GM23248 (cell line): Measurements from ENCODE around the gene NEURL2. TPM values are rescaled to one million over a fixed set of nuclear protein-coding genes. Genes with fewer than 3 reads are reported as not detected.
A peak's percentile ranks its signal among the peaks of the same experiment; 100 is the strongest.

Source experiments
- DNase-seq: peaks from one replicate; pipeline ENCODE4 v3.0.0-alpha.2; 2015
- H2AFZ ChIP-seq: fragments of 200-600 bp; sonication (generic); 2 replicates; pipeline ENCODE4 v1.6.1; 2016; ENCODE audit warnings: antibody characterized with exemption
- H3F3A ChIP-seq: fragments of 200-600 bp; sonication (generic); 2 replicates; pipeline ENCODE4 v1.6.1; 2016; ENCODE audit warnings: mild to moderate bottlenecking, antibody characterized with exemption, mixed run types; ENCODE audit not compliant: insufficient read depth
- H3K27ac ChIP-seq: fragments of 200-600 bp; sonication (generic); 2 replicates; pipeline ENCODE4 v1.5.1; 2016; ENCODE audit warnings: mild to moderate bottlenecking
- H3K27me3 ChIP-seq: fragments of 200-600 bp; sonication (generic); replicated peaks from 2 replicates; pipeline ENCODE4 v1.6.1; 2016; ENCODE audit warnings: mild to moderate bottlenecking; ENCODE audit not compliant: insufficient read depth
- H3K36me3 ChIP-seq: fragments of 200-600 bp; sonication (generic); 2 replicates; pipeline ENCODE4 v1.6.1; 2016; ENCODE audit warnings: low read depth, mild to moderate bottlenecking
- H3K4me1 ChIP-seq: fragments of 200-600 bp; sonication (generic); 2 replicates; pipeline ENCODE4 v1.6.1; 2016; ENCODE audit warnings: mild to moderate bottlenecking; ENCODE audit not compliant: insufficient read depth
- H3K4me2 ChIP-seq: fragments of 200-600 bp; sonication (generic); one replicate; pipeline ENCODE4 v1.6.1; 2016; ENCODE audit warnings: mild to moderate bottlenecking; ENCODE audit not compliant: unreplicated experiment
- H3K4me3 ChIP-seq: fragments of 200-600 bp; sonication (generic); 2 replicates; pipeline ENCODE4 v1.5.1; 2016; ENCODE audit warnings: mild to moderate bottlenecking
- H3K79me2 ChIP-seq: fragments of 200-600 bp; sonication (generic); 2 replicates; pipeline ENCODE4 v1.6.1; 2016; ENCODE audit warnings: mild to moderate bottlenecking; ENCODE audit not compliant: insufficient read depth
- H3K9ac ChIP-seq: fragments of 200-600 bp; sonication (generic); 2 replicates; pipeline ENCODE4 v1.6.1; 2016; ENCODE audit warnings: mild to moderate bottlenecking
- H3K9me2 ChIP-seq: fragments of 200-600 bp; sonication (generic); 2 replicates; pipeline ENCODE4 v1.6.1; 2016; ENCODE audit warnings: mixed run types, mild to moderate bottlenecking, moderate library complexity; ENCODE audit not compliant: insufficient read depth
- H3K9me3 ChIP-seq: fragments of 200-600 bp; sonication (generic); one replicate; pipeline ENCODE4 v1.6.1; 2017; ENCODE audit warnings: low read depth
- H4K20me1 ChIP-seq: fragments of 200-600 bp; sonication (generic); 2 replicates; pipeline ENCODE4 v1.6.0; 2016; ENCODE audit not compliant: insufficient read depth
- EZH2 ChIP-seq: fragments of 200-600 bp; sonication (generic); IDR thresholded peaks from 2 replicates; pipeline ENCODE4 v1.6.1; 2018; ENCODE audit warnings: antibody characterized with exemption, mild to moderate bottlenecking; ENCODE audit not compliant: insufficient read depth, poor library complexity, severe bottlenecking
- EZH2phosphoT487 ChIP-seq: fragments of 200-600 bp; sonication (generic); IDR thresholded peaks from 2 replicates; pipeline ENCODE4 v1.6.1; 2018; ENCODE audit warnings: antibody characterized with exemption, moderate library complexity, mild to moderate bottlenecking, low read depth; ENCODE audit not compliant: insufficient read depth
- WGBS, 2 experiments: methylation state at CpG; one replicate each; pipeline ENCODE4 v1.1.6; 2015 to 2017; ENCODE audit warnings: low lambda C conversion rate in 2 of 2, low coverage in 1 of 2; ENCODE audit errors: missing lambda C conversion rate in 2 of 2; 5-methylcytosine and 5-hydroxymethylcytosine counted together
- in situ Hi-C: fragments of 300-500 bp; cut with MboI; formaldehyde crosslinking; loops from 2 replicates; pipeline ENCODE4 v1.15.0; 2020
- polyA plus RNA-seq: library from polyadenylated mRNA; unstranded; fragments of >200 nt; fragmentation: Nextera tagmentation; extraction: Ambion mirVana; gene quantifications from 2 replicates; pipeline ENCODE4 v1.2.1, GENCODE V29; 2016
- total RNA-seq: library from RNA; depleted of rRNA; stranded (reverse); fragments of >200 nt; shearing (Covaris generic); gene quantifications from 2 replicates; pipeline ENCODE4 v1.2.3, GENCODE V29; 2014; rRNA removed

NEURL2 gene, protein sequence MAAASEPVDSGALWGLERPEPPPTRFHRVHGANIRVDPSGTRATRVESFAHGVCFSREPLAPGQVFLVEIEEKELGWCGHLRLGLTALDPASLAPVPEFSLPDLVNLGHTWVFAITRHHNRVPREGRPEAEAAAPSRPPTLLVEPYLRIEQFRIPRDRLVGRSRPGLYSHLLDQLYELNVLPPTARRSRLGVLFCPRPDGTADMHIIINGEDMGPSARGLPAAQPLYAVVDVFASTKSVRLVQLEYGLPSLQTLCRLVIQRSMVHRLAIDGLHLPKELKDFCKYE
- total RNA-seq = 4.3 and 8.3 TPM in 2 replicates
- 1.4 and 2.1 TPM in 2 replicates for polyA plus RNA-seq

DNA sequence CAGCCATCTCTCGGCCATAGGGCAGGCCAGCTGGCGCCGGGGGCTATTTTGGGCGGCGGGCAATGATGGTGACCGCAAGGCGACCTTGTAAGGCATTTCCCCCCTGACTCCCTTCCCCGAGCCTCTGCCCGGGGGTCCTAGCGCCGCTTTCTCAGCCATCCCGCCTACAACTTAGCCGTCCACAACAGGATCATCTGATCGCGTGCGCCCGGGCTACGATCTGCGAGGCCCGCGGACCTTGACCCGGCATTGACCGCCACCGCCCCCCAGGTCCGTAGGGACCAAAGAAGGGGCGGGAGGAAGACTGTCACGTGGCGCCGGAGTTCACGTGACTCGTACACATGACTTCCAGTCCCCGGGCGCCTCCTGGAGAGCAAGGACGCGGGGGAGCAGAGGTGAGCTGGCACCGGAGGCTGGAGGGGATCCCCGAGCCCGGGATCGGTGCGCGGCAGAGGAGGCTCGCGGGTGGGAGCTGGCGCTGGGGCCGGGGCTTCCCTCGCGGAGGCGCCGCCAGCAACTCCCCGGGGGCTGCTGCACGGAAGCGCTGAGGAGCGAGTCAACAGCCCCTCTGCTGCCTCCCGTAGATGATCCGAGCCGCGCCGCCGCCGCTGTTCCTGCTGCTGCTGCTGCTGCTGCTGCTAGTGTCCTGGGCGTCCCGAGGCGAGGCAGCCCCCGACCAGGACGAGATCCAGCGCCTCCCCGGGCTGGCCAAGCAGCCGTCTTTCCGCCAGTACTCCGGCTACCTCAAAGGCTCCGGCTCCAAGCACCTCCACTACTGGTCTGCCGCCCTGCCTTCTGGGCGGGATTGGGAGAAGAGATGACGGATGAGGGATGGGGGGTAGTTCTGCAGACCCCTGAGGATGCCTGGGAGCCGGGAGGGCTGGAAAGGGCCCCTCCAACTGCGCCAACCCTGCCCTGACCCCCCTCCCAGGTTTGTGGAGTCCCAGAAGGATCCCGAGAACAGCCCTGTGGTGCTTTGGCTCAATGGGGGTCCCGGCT is at the start of gene NEURL2, which contains the start of gene CTSA:
Gene NEURL2 (minus strand): TSS at position 224 of the 999 bp plus-strand sequence. CDS start 217 bp downstream, at position 7.
Gene CTSA (plus strand): TSS at position 351 of the 999 bp plus-strand sequence. CDS start 234 bp downstream, at position 585.
- Histone ChIP-seq H3K27me3 (no peaks in the 10 kb centered on the region), H2AFZ (peak within 1 kb of the TSS; percentile 81), H3K9me3 (no peaks in the 10 kb centered on the region), H3K4me1 (no peaks in the 10 kb centered on the region; the same call in 1 of the 2 replicates), H3K79me2 (peaks cover 23% of the 10 kb centered on the region; the same call in 1 of the 2 replicates), H4K20me1 (no peaks in the 10 kb centered on the region), H3K9ac (peak within 1 kb of the TSS; percentile 85), H3K36me3 (peaks cover 10% of the 10 kb centered on the region; the same call in 1 of the 2 replicates), H3K4me3 (peak within 1 kb of the TSS; percentile 78), H3K27ac (peak within 1 kb of the TSS; percentile 52), H3K9me2 (no peaks in the 10 kb centered on the region), H3F3A (no peaks in the 10 kb centered on the region), H3K4me2 (peak within 1 kb of the TSS; percentile 75)
- in situ Hi-C loops = no loop called here
- TF ChIP-seq EZH2phosphoT487 (no peak), EZH2 (no peak)
- WGBS, 2 experiments = 0 to 1% methylated on average over 63 to 68 of the region's 78 CpGs
- peak; percentile 97 for DNase-seq

- Histone ChIP-seq H3K4me3 (no peak overlapping the region), H3K4me2 (no peak overlapping the region), H3K27me3 (no peaks in the 10 kb centered on the region), H3K9me3 (no peaks in the 10 kb centered on the region), H4K20me1 (no peaks in the 10 kb centered on the region), H3K36me3 (peaks cover 24% of the 10 kb centered on the region; the same call in 1 of the 2 replicates), H2AFZ (no peak overlapping the region), H3K79me2 (peaks cover 24% of the 10 kb centered on the region), H3K9ac (no peak overlapping the region), H3F3A (peaks cover 28% of the 10 kb centered on the region; the same call in 1 of the 2 replicates), H3K27ac (no peak overlapping the region), H3K9me2 (no peaks in the 10 kb centered on the region), H3K4me1 (peaks cover 12% of the 10 kb centered on the region; the same call in 1 of the 2 replicates)
- no peak for TF ChIP-seq EZH2phosphoT487
- TF ChIP-seq EZH2 = no peak
- WGBS, 2 experiments = 90 to 95% methylated on average over 13 of the region's 13 CpGs
- in situ Hi-C loops = no loop called here
- DNase-seq = no peak
Observed at GRCh38 chr20:45940469-45940868, 49.5 kb upstream of the NEURL2 start.

GRCh38 chr20:45940053-45940452 is 49.0 kb upstream of the NEURL2 start:
- WGBS, 2 experiments = 80 to 91% methylated on average over 3 of the region's 3 CpGs
- DNase-seq = no peak

More at GRCh38 chr20:45940053-45940452, 49.0 kb upstream of the NEURL2 start:
- Histone ChIP-seq H4K20me1 (no peaks in the 10 kb centered on the region), H3K36me3 (peaks cover 20% of the 10 kb centered on the region; the same call in 1 of the 2 replicates), H3K27me3 (no peaks in the 10 kb centered on the region), H3K27ac (no peak overlapping the region), H3K79me2 (peaks cover 24% of the 10 kb centered on the region), H3K9me3 (no peaks in the 10 kb centered on the region), H2AFZ (no peak overlapping the region), H3K9me2 (no peaks in the 10 kb centered on the region), H3F3A (peaks cover 29% of the 10 kb centered on the region; the same call in 1 of the 2 replicates), H3K4me1 (peaks cover 12% of the 10 kb centered on the region; the same call in 1 of the 2 replicates), H3K4me2 (no peak overlapping the region), H3K4me3 (no peak overlapping the region), H3K9ac (no peak overlapping the region)
- TF ChIP-seq EZH2phosphoT487 (no peak), EZH2 (no peak)
- in situ Hi-C loops = no loop called here
